Heart left ventricle (tissue), 13 donors: ENCODE results near the gene C22orf39.

ENCODE experiments used
- CTCF ChIP-seq, 12 donors: fragments of 200-600 bp; sonication (generic) in 4 of 12; IDR thresholded peaks; one replicate each; pipeline versions ENCODE4 v1.5.0 to v1.8.0; 2018 to 2022; ENCODE audit warnings: antibody characterized with exemption in 12 of 12, mild to moderate bottlenecking in 5 of 12
- POLR2A ChIP-seq, 2 donors: fragments of 450-650 bp; IDR thresholded peaks; one replicate each; pipeline ENCODE4 v1.6.1; 2017; ENCODE audit warnings: antibody characterized with exemption in 2 of 2, mild to moderate bottlenecking in 2 of 2, moderate library complexity in 2 of 2
- donor health status: ischemic (EF 13 %, LVEDD 7.1; RV severe dilation, severe dysfunction).
- donor health status: DM: no; HTN: yes; CAD: no.
- donor health status: DM: no; HTN: no; CAD: no.
- donor health status: ischemic (EF 25% LVEDD 6.9; RV normal size, moderate dysfunction).
- donor health status: ischemic (EF 25% LVEDD 5.7; RV mildly dilated, moderate dysfunction).
- donor health status: ischemic (EF 35%, LVEDD 5.7; RV mildly dilated, moderate dysfunction).
- donor health status: nonischemic (EF 11% LVEDD 7.7; RV severe dilation, severe dysfunction).
- donor health status: DM: yes; HTN: yes; CAD: no.
- donor health status: PGD.
- donor health status: ischemic (EF 29% LVEDD 5.4; RV normal size, mild dysfunction).
- donor health status: nonischemic (EF 23%, LVEDD 6.1; RV moderate dilation, normal function).

DNA sequence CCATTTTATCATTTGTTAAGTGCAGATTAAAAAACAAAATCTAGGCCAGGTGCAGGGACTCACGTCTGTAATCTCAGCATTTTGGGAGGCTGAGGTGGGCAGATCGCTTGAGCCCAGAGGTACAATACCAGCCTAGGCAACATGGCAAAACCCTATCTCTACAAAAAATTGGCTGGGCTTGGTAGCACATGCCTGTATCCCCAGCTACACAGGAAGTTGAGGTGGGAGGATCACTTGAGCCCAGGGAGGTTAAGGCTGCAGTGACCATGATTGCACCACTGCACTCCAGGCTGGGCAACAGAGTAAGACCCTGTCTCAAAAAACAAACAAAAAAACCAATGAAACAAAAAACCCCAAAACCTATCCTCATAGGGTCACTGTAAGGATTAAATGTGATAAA, 48.9 kb downstream of the C22orf39 start:
- TF ChIP-seq POLR2A (IDR thresholded peaks at IDR 0.05) = no peak
- TF ChIP-seq CTCF (IDR thresholded peaks at IDR 0.05) = no peak
